ENCODE data around the gene ACP5.
A peak's percentile ranks its signal among the peaks of the same experiment; 100 is the strongest.

Gene ACP5

DNA sequence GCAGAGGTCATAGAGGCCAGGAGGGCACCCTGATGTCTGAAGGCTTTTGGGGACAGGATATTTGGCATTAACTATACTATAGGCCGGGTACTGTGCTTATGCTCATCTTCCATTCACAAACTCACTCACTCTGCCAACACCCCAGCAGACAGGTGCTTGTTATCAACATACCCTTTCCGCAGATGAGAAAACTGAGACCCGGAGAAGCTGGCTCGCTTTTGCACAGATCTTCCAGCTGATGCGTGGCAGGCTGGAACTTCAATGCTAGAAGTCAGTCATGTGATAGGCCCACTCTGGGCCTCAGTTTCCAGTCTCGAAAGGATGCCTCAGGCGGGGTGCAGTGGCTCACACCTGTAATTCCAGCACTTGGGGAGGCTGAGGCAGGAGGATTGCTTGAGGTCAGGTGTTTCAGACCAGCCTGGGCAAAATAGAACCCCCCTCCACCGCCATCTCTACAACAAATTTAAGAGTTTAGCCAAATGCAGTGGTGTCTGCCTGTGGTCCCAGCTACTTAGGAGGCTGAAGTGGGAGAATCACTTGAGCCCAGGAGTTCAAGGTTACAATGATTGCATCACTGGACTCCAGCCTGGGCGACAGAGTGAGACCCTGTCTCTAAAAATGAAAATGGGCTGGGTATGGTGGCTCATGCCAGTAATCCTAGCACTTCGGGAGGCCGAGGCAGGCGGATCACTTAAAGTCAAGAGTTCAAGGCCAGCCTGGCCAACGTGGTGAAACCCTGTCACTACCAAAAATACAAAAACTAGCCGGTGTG is 29.3 kb downstream of the ACP5 start:
- no peak for DNase-seq

- DNase-seq = no peak
These were observed 36.2 kb downstream of the ACP5 start for GRCh38 chr19:11541238-11541637.

DNA sequence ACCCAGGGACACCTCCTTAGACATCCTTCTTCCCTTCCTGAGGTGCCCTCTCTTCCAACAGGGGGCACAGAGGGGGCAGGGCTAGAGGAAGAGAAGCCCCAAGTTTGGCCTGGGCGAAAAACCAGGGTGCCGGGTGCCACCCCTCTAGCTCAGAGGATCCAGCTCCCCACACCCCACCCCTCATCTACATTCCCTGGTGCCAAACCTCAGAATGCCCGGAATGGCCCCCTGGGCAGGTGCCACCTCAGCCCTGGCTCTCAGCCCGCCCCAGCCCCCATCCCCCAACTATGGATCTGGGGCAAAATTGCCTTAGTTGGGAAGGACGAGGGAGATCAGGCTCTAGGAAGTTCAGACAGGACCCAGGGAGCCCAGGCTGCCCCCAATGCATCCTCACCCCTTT is 36.8 kb downstream of the ACP5 start:
- no peak for DNase-seq

GRCh38 chr19:11539495-11540365 is 37.7 kb downstream of the ACP5 start:
- DNase-seq = no peak

DNA sequence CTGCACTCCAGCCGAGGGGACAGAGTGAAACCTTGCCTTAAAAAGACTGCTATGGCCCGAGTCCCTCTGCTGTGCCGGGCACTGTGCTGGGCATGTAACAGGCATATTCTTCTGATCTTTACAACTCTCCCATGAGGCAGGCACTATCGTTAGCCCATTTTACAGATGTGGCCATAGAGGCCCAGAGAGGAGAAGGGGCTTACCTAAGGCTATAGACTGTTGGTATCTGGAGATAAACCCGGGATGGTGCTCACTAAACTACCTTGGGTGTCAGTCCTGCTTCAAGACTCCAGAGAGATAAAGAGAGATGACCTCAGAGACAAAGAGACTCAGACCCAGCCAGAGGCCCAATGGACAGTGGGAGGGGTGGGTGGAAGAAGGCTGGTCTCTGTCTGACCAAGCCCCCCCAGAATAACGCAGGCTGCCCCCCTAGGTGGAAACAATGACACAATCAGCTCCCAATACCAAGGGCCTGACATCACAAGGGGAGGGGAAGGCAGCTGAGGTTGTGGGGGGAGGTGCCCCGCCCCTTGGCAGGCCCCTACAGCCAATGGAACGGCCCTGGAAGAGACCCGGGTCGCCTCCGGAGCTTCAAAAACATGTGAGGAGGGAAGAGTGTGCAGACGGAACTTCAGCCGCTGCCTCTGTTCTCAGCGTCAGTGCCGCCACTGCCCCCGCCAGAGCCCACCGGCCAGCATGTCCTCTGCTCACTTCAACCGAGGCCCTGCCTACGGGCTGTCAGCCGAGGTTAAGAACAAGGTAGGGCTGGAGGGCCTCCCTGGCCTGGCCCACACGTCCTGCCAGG is 39.0 kb downstream of the ACP5 start, which contains the start of gene CNN1:
Gene CNN1 (plus strand): TSS at position 620 of the 805 bp plus-strand sequence. CDS start 77 bp downstream, at position 697.
- no peak for DNase-seq

DNA sequence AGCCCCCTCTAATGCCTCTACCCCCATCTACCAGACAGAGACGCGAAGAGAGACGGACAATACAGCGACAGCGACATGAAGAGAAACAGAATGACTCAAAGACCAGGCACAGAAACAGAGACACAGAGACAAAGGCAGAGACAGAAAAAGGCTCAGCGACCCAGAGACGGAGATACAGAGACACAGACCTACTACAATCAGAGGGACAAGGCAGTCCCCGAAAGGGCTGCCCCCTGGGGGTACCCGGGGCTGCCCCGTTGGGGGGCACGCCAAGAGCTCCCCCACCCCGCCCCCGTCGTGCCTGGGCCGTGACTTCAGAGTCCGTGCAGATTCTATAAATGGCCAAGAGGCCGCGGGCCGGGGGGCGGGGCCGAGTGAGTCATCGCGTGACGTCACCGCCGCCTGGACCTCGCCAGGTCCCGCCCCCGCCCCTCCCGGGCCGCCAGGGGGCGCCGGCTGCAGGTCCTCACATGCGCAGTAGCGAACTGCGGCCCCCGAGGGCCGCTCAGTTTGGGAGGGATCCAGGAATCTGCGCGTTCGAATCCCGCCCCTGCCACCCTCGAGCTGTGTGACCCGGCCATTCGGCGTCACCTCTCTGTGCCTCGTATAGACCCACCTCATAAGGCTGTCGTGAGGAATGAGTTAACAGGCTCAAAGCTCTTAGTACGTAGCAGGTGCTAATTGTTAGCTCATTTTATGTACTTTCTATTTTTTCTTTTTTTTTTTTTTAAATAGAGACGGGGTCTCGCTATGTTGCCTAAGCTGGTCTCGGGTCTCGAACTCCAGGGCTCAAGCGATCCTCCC is 41.5 kb downstream of the ACP5 start:
- peak; percentile 67 for DNase-seq

GRCh38 chr19:11534948-11535347 is 42.5 kb downstream of the ACP5 start:
- DNase-seq = no peak

DNA sequence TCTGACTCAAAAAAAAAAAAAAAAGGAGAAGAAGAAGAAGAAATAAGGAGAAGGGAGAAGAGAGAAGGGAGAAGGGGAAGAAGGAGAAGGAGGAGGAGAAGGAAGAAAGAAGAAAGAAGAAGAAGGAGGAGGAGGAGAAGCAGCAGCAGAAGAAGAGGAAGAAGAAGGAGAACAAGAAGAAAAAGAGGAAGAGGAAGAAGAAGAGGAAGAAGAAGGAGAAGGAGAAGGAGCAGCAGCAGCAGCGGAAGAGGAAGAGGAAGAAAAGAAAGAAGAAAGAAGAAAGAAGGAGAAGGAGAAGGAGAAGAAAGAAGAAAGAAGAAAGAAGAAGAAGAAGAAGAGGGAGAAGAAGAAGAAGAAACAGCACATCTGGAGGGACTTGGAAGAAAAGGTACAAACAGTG is 42.9 kb downstream of the ACP5 start:
- no peak for DNase-seq

DNA sequence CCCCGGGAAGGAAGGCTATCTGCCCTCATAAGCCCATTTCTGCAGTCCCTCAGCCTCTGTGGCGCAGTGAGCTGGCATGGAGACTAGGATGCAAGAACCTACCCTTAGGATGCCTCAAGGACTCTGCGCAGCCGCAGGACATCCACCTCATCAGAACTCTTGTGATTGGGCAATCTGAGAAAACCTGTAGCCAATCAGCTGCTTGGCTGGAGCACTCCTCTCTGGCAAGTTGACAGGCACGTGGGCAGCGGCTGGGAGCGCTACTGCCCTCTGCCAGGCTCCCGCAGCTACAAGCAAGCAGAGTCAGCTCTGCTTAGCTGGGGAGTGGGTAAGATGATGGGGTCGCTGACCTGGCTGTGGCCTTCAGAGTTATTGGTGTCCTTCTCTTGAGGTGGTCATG is 47.0 kb downstream of the ACP5 start:
- DNase-seq = peak; percentile 82

- peak; percentile 98 for DNase-seq
These were observed 48.7 kb downstream of the ACP5 start, which contains the start of gene ECSIT for GRCh38 chr19:11528551-11529341. Gene ECSIT (minus strand): TSS chr19:11529134. CDS start chr19:11519170, 9,964 bp downstream.

Data from NCI-H446 treated with DMSO at 0.1 percent for 48 hours (cell line).